K562 (cell line): ENCODE data around the gene ARL6IP1. TPM values are rescaled to one million over a fixed set of nuclear protein-coding genes. Genes with fewer than 3 reads are reported as not detected.
A peak's percentile ranks its signal among the peaks of the same experiment; 100 is the strongest.

Experiments used
- ELF1 ChIP-seq: fragments of 200-800 bp; sonication (Bioruptor generic); IDR thresholded peaks from 2 replicates; pipeline ENCODE4 v1.6.1; 2016; ENCODE audit warnings: missing genetic modification characterization, missing compliant biosample characterization
- EP400 ChIP-seq: fragments of 450-650 bp; IDR thresholded peaks from 2 replicates; pipeline ENCODE4 v1.6.1; 2017; ENCODE audit warnings: antibody characterized with exemption, mild to moderate bottlenecking, moderate library complexity
- FOXP1 ChIP-seq: sonication (generic); formaldehyde crosslinking; IDR thresholded peaks from 2 replicates; pipeline ENCODE4 v1.8.0; 2022; ENCODE audit warnings: mild to moderate bottlenecking, missing genetic modification reagents
- GABPA ChIP-seq: fragments of 200-800 bp; sonication (Bioruptor generic); conservative IDR thresholded peaks from 2 replicates; pipeline ENCODE4 v1.6.1; 2016; ENCODE audit warnings: low read depth, missing genetic modification characterization, missing compliant biosample characterization
- GTF2A2 ChIP-seq: IDR thresholded peaks from 2 replicates; pipeline ENCODE4 v1.6.1; 2016; ENCODE audit warnings: mild to moderate bottlenecking, missing genetic modification characterization, missing compliant biosample characterization
- KDM4B ChIP-seq, 2 experiments: fragments of 450-650 bp in 1 of 2; sonication (generic) in 1 of 2; IDR thresholded peaks; 2 replicates each; pipeline ENCODE4 v1.6.1; 2016 to 2017; ENCODE audit warnings: borderline replicate concordance in 2 of 2, antibody characterized with exemption in 1 of 2, low read depth in 1 of 2, mild to moderate bottlenecking in 1 of 2
- PRMT5 ChIP-seq: sonication (generic); formaldehyde crosslinking; IDR thresholded peaks from 2 replicates; pipeline ENCODE4 v1.5.0; 2020; ENCODE audit warnings: missing genetic modification reagents
- RBM39 ChIP-seq: fragments of 200-400 bp; formaldehyde crosslinking; optimal IDR thresholded peaks from 2 replicates; pipeline ENCODE3; 2018; ENCODE audit warnings: low read depth, low read length
- TAF15 ChIP-seq: fragments of 200-400 bp; formaldehyde crosslinking; IDR thresholded peaks from 2 replicates; pipeline ENCODE4 v1.6.1; 2017; ENCODE audit warnings: mild to moderate bottlenecking, low read depth, low read length, moderate library complexity
- ZNF696 ChIP-seq: fragments of 250-450 bp; sonication (Bioruptor Pico); conservative IDR thresholded peaks from 2 replicates; pipeline ENCODE4 v1.4.0; 2020; ENCODE audit warnings: mild to moderate bottlenecking, moderate library complexity
- polyA plus RNA-seq, 8 experiments: library from polyadenylated mRNA; depleted of rRNA in 4 of 8; stranded (reverse) in 5 of 8; unstranded in 3 of 8; fragments of >200 nt; fragmentation: Nextera tagmentation in 2 of 8; fragmentation: Illumina TruSeq in 1 of 8; extraction: Ambion mirVana in 2 of 8; extraction: Trizol in 1 of 8; gene quantifications; 2 replicates each; pipeline versions ENCODE4 v1.2.1 to v1.2.3, GENCODE V29; 2011 to 2014; ENCODE audit warnings: inconsistent platforms in 1 of 8, missing spikeins in 1 of 8
- total RNA-seq, 7 experiments: library from RNA; depleted of rRNA in 6 of 7; stranded (reverse); fragments of >200 nt in 6 of 7; fragmentation: Illumina TruSeq in 2 of 7; extraction: Trizol in 2 of 7; gene quantifications; 2 replicates each; pipeline versions ENCODE4 v1.2.1 to v1.2.3, GENCODE V29; 2011 to 2021; ENCODE audit warnings: low replicate concordance in 1 of 7
- TF ChIP-seq, protein P1 (sequence below), 2 experiments: fragments of 450-650 bp; IDR thresholded peaks; 2 replicates each; pipeline ENCODE4 v1.6.1; 2018; ENCODE audit warnings: mild to moderate bottlenecking in 2 of 2, low read depth in 1 of 2; ENCODE audit not compliant: partially characterized antibody in 2 of 2
- TF ChIP-seq, protein P2 (sequence below): fragments of 250-450 bp; sonication (Bioruptor Pico); IDR thresholded peaks from 2 replicates; pipeline ENCODE4 v1.8.0; 2021; ENCODE audit warnings: mild to moderate bottlenecking, moderate library complexity
- TF ChIP-seq, protein P3 (sequence below), 2 experiments: fragments of 450-650 bp in 1 of 2; IDR thresholded peaks; 2 replicates each; pipeline ENCODE4 v1.6.1; 2011 to 2017; ENCODE audit warnings: low read depth in 2 of 2, antibody characterized with exemption in 1 of 2, borderline replicate concordance in 1 of 2, low read length in 1 of 2, mild to moderate bottlenecking in 1 of 2, mixed read lengths in 1 of 2; ENCODE audit not compliant: control insufficient read depth in 1 of 2
- TF ChIP-seq, protein P4 (sequence below), 2 experiments: IDR thresholded peaks; 2 replicates each; pipeline ENCODE4 v1.6.1; 2012; ENCODE audit warnings: improper control_type of control experiment in 2 of 2, low read depth in 2 of 2, low read length in 2 of 2, borderline replicate concordance in 1 of 2

ARL6IP1 gene
- total and polyA plus RNA-seq, 9 of the 15 experiments (the other 6 are each of a cell fraction or from before 2014, with no cell fraction given): 102 to 391 (median 162) TPM

DNA sequence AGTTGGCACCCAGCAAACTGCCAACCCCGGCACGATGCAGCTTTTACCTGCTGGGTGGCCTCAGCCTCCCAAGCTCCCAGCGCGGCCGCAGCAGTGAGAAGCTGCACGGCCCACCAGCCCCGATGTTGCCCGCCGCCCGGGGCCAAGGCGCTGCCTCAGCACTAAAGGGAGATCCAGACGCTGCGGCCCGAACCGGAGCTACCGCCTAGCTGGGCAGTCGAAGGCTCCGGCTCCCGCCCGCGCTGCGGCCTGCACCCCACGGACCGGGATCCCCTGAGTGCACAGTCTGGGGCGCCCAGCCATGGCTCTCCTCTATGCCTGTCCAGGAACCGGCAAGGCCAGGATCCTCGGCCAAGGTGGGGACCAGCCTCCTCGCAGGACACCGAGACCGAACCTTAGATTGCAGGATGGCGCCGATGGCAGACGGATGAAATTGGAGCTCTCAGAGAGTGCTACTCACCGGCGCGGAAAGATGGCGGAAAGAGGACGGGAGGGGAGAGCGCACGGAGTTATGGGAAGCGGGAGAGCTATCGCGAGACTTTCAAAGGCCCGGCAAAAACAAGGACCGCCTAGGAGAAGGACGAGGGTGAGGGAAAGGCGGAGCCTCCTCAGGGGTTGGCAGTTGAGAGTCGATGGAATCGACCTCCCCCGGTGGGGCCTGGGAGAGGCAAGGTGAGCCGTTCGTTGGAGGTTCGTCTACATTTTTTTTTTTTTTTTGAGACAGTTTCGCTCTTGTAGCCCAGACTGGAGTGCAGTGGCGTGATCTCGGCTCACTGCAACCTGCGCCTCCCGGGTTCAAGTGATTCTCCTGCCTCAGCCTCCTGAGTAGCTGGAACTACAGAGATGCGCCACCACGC is 11.3 kb downstream of the ARL6IP1 start, which contains the start of gene RPS15A (continued):
- TF ChIP-seq, protein P1, sequence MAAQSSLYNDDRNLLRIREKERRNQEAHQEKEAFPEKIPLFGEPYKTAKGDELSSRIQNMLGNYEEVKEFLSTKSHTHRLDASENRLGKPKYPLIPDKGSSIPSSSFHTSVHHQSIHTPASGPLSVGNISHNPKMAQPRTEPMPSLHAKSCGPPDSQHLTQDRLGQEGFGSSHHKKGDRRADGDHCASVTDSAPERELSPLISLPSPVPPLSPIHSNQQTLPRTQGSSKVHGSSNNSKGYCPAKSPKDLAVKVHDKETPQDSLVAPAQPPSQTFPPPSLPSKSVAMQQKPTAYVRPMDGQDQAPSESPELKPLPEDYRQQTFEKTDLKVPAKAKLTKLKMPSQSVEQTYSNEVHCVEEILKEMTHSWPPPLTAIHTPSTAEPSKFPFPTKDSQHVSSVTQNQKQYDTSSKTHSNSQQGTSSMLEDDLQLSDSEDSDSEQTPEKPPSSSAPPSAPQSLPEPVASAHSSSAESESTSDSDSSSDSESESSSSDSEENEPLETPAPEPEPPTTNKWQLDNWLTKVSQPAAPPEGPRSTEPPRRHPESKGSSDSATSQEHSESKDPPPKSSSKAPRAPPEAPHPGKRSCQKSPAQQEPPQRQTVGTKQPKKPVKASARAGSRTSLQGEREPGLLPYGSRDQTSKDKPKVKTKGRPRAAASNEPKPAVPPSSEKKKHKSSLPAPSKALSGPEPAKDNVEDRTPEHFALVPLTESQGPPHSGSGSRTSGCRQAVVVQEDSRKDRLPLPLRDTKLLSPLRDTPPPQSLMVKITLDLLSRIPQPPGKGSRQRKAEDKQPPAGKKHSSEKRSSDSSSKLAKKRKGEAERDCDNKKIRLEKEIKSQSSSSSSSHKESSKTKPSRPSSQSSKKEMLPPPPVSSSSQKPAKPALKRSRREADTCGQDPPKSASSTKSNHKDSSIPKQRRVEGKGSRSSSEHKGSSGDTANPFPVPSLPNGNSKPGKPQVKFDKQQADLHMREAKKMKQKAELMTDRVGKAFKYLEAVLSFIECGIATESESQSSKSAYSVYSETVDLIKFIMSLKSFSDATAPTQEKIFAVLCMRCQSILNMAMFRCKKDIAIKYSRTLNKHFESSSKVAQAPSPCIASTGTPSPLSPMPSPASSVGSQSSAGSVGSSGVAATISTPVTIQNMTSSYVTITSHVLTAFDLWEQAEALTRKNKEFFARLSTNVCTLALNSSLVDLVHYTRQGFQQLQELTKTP (IDR thresholded peaks at IDR 0.05; ENCODE audit: low read depth in 1 of 2, partially characterized antibody in 2 of 2): peak; percentile 80 to 84
- TF ChIP-seq ELF1 (tag) (peak; percentile 42; the same call in 1 of the 2 replicates), RBM39 (peak; percentile 89), GABPA (tag) (0 out of 2 replicates have a peak, but pooled peaks have one; percentile 13), PRMT5 (CRISPR knock-in tag) (0 out of 2 replicates have a peak, but pooled peaks have one; percentile 24), KDM4B (IDR thresholded peaks at IDR 0.05; ENCODE audit: borderline replicate concordance in 2 of 2, low read depth in 1 of 2) (0 out of 4 replicates have a peak, but pooled peaks of 1 of the 2 experiments have one; percentile 62), GTF2A2 (tag) (peak; percentile 71), ZNF696 (no peak), EP400 (peak; percentile 99), TAF15 (no peak), FOXP1 (CRISPR knock-in tag) (no peak; the same call in 1 of the 2 replicates)
- TF ChIP-seq, protein P2, sequence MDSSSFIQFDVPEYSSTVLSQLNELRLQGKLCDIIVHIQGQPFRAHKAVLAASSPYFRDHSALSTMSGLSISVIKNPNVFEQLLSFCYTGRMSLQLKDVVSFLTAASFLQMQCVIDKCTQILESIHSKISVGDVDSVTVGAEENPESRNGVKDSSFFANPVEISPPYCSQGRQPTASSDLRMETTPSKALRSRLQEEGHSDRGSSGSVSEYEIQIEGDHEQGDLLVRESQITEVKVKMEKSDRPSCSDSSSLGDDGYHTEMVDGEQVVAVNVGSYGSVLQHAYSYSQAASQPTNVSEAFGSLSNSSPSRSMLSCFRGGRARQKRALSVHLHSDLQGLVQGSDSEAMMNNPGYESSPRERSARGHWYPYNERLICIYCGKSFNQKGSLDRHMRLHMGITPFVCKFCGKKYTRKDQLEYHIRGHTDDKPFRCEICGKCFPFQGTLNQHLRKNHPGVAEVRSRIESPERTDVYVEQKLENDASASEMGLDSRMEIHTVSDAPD (CRISPR knock-in tag): no peak
- TF ChIP-seq, protein P3, sequence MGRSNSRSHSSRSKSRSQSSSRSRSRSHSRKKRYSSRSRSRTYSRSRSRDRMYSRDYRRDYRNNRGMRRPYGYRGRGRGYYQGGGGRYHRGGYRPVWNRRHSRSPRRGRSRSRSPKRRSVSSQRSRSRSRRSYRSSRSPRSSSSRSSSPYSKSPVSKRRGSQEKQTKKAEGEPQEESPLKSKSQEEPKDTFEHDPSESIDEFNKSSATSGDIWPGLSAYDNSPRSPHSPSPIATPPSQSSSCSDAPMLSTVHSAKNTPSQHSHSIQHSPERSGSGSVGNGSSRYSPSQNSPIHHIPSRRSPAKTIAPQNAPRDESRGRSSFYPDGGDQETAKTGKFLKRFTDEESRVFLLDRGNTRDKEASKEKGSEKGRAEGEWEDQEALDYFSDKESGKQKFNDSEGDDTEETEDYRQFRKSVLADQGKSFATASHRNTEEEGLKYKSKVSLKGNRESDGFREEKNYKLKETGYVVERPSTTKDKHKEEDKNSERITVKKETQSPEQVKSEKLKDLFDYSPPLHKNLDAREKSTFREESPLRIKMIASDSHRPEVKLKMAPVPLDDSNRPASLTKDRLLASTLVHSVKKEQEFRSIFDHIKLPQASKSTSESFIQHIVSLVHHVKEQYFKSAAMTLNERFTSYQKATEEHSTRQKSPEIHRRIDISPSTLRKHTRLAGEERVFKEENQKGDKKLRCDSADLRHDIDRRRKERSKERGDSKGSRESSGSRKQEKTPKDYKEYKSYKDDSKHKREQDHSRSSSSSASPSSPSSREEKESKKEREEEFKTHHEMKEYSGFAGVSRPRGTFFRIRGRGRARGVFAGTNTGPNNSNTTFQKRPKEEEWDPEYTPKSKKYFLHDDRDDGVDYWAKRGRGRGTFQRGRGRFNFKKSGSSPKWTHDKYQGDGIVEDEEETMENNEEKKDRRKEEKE (IDR thresholded peaks at IDR 0.05; ENCODE audit: borderline replicate concordance in 1 of 2, control insufficient read depth in 1 of 2, low read depth in 2 of 2, low read length in 1 of 2): peak in 1 of 2 experiments; percentile 49; a peak in 1 of 4 replicates
- TF ChIP-seq, protein P4, sequence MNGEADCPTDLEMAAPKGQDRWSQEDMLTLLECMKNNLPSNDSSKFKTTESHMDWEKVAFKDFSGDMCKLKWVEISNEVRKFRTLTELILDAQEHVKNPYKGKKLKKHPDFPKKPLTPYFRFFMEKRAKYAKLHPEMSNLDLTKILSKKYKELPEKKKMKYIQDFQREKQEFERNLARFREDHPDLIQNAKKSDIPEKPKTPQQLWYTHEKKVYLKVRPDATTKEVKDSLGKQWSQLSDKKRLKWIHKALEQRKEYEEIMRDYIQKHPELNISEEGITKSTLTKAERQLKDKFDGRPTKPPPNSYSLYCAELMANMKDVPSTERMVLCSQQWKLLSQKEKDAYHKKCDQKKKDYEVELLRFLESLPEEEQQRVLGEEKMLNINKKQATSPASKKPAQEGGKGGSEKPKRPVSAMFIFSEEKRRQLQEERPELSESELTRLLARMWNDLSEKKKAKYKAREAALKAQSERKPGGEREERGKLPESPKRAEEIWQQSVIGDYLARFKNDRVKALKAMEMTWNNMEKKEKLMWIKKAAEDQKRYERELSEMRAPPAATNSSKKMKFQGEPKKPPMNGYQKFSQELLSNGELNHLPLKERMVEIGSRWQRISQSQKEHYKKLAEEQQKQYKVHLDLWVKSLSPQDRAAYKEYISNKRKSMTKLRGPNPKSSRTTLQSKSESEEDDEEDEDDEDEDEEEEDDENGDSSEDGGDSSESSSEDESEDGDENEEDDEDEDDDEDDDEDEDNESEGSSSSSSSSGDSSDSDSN (IDR thresholded peaks at IDR 0.05; ENCODE audit: borderline replicate concordance in 1 of 2, low read depth in 2 of 2, low read length in 2 of 2): no peak; a peak in 1 of 4 replicates
